ENCODE results near the gene B3GNT8. TPM values are rescaled to one million over a fixed set of nuclear protein-coding genes. Genes with fewer than 3 reads are reported as not detected.

B3GNT8 gene
- total RNA-seq, 2 experiments from 2014 or later, result 3.2 TPM

GRCh38 chr19:41405776-41406175 lies 21.4 kb downstream of the B3GNT8 start:
- no peaks in the 10 kb centered on the region for H3K36me3 Mint-ChIP-seq
- no peak for ATAC-seq
- CTCF ChIA-PET, result no interaction called here
- peaks cover 13% of the 10 kb centered on the region for H3K4me1 Mint-ChIP-seq
- no peak overlapping the region for H3K4me3 Mint-ChIP-seq
- H3K9me3 Mint-ChIP-seq (ENCODE audit: low read depth), result no peaks in the 10 kb centered on the region
- H3K27me3 Mint-ChIP-seq, result no peaks in the 10 kb centered on the region
- DNase-seq, result no peak
- no peak overlapping the region for H3K27ac Mint-ChIP-seq

- DNase-seq (no peak), ATAC-seq (no peak)
- Mint-ChIP-seq H3K27ac (no peak overlapping the region), H3K4me3 (no peak overlapping the region), H3K9me3 (ENCODE audit: low read depth) (no peaks in the 10 kb centered on the region), H3K36me3 (no peaks in the 10 kb centered on the region), H3K4me1 (peaks cover 17% of the 10 kb centered on the region), H3K27me3 (no peaks in the 10 kb centered on the region)
- CTCF ChIA-PET, result no interaction called here
Measured at GRCh38 chr19:41403181-41403970, 23.8 kb downstream of the B3GNT8 start.

- CTCF ChIA-PET, result no interaction called here
- H3K27ac Mint-ChIP-seq, result peak overlapping the region; percentile 33
Measured at GRCh38 chr19:41402010-41402409, 25.2 kb downstream of the B3GNT8 start.

GRCh38 chr19:41401483-41401882 lies 25.7 kb downstream of the B3GNT8 start:
- DNase-seq, result no peak
- H3K36me3 Mint-ChIP-seq, result no peaks in the 10 kb centered on the region
- ATAC-seq, result no peak
- H3K27me3 Mint-ChIP-seq, result no peaks in the 10 kb centered on the region
- no peak overlapping the region for H3K4me3 Mint-ChIP-seq
- peaks cover 25% of the 10 kb centered on the region for H3K4me1 Mint-ChIP-seq
- no peaks in the 10 kb centered on the region for H3K9me3 Mint-ChIP-seq (ENCODE audit: low read depth)
- CTCF ChIA-PET, result no interaction called here
- peak overlapping the region; percentile 41 for H3K27ac Mint-ChIP-seq

More at GRCh38 chr19:41402010-41402409, 25.2 kb downstream of the B3GNT8 start:
- Mint-ChIP-seq H3K27me3 (no peaks in the 10 kb centered on the region), H3K9me3 (ENCODE audit: low read depth) (no peaks in the 10 kb centered on the region), H3K4me1 (peaks cover 23% of the 10 kb centered on the region), H3K4me3 (no peak overlapping the region), H3K36me3 (no peaks in the 10 kb centered on the region)
- ATAC-seq (no peak), DNase-seq (no peak)

GRCh38 chr19:41399525-41399924 lies 27.6 kb downstream of the B3GNT8 start:
- Mint-ChIP-seq H3K4me3 (no peak overlapping the region), H3K36me3 (no peaks in the 10 kb centered on the region), H3K27ac (peak overlapping the region; percentile 50), H3K9me3 (ENCODE audit: low read depth) (no peaks in the 10 kb centered on the region), H3K4me1 (peaks cover 35% of the 10 kb centered on the region), H3K27me3 (no peaks in the 10 kb centered on the region)
- no peak for DNase-seq
- CTCF ChIA-PET, result interaction anchor here (1.3 kb wide), 1 partner anchor 11 kb away, joined by 3 read pairs; no protein-coding TSS in a partner anchor
- ATAC-seq, result no peak

GRCh38 chr19:41399091-41399490 lies 28.1 kb downstream of the B3GNT8 start:
- no peak for DNase-seq
- Mint-ChIP-seq H3K27me3 (no peaks in the 10 kb centered on the region), H3K4me1 (peaks cover 35% of the 10 kb centered on the region), H3K27ac (peak overlapping the region; percentile 4), H3K9me3 (ENCODE audit: low read depth) (no peaks in the 10 kb centered on the region), H3K4me3 (peak overlapping the region; percentile 97), H3K36me3 (no peaks in the 10 kb centered on the region)
- ATAC-seq, result no peak
- CTCF ChIA-PET, result interaction anchor here (1.2 to 1.3 kb wide), 2 partner anchors 11 to 195 kb away, joined by 3 read pairs; no protein-coding TSS in a partner anchor

- CTCF ChIA-PET, result interaction anchor here (1.2 to 1.3 kb wide), 3 partner anchors 10 to 194 kb away, joined by 3 read pairs; no protein-coding TSS in a partner anchor
- DNase-seq, result no peak
- H3K9me3 Mint-ChIP-seq (ENCODE audit: low read depth), result no peaks in the 10 kb centered on the region
- H3K4me3 Mint-ChIP-seq, result peak overlapping the region; percentile 97
- H3K36me3 Mint-ChIP-seq, result no peaks in the 10 kb centered on the region
- H3K27me3 Mint-ChIP-seq, result no peaks in the 10 kb centered on the region
- H3K27ac Mint-ChIP-seq, result peak overlapping the region; percentile 97
- no peak for ATAC-seq
- peaks cover 37% of the 10 kb centered on the region for H3K4me1 Mint-ChIP-seq
Measured at GRCh38 chr19:41398598-41398997, 28.6 kb downstream of the B3GNT8 start.

GRCh38 chr19:41398050-41398418 lies 29.1 kb downstream of the B3GNT8 start:
- H3K4me1 Mint-ChIP-seq, result peaks cover 37% of the 10 kb centered on the region
- ATAC-seq, result no peak

GRCh38 chr19:41397086-41398049 lies 29.8 kb downstream of the B3GNT8 start, which contains the start of the genes BCKDHA and EXOSC5:
BCKDHA (plus strand) TSS chr19:41397818; CDS start chr19:41397828, 10 bp downstream.
EXOSC5 (minus strand) TSS chr19:41397359; CDS start chr19:41397328, 31 bp downstream.
- H3K4me3 Mint-ChIP-seq, result peak within 1 kb of the TSS; percentile 97
- H3K9me3 Mint-ChIP-seq (ENCODE audit: low read depth), result no peaks in the 10 kb centered on the region
- CTCF ChIA-PET, result interaction anchor here (1.3 kb wide), 1 partner anchor 34 kb away, joined by 3 read pairs; no protein-coding TSS in a partner anchor
- peak; percentile 98 for ATAC-seq
- H3K4me1 Mint-ChIP-seq, result peaks cover 37% of the 10 kb centered on the region
- no peaks in the 10 kb centered on the region for H3K36me3 Mint-ChIP-seq
- peak; percentile 100 for DNase-seq
- peak within 1 kb of the TSS; percentile 97 for H3K27ac Mint-ChIP-seq
- no peaks in the 10 kb centered on the region for H3K27me3 Mint-ChIP-seq

More at GRCh38 chr19:41398050-41398418, 29.1 kb downstream of the B3GNT8 start:
- Mint-ChIP-seq H3K27me3 (no peaks in the 10 kb centered on the region), H3K27ac (peak overlapping the region; percentile 97), H3K36me3 (no peaks in the 10 kb centered on the region), H3K9me3 (ENCODE audit: low read depth) (no peaks in the 10 kb centered on the region), H3K4me3 (peak overlapping the region; percentile 97)
- CTCF ChIA-PET, result interaction anchor here (1.2 to 1.3 kb wide), 3 partner anchors 10 to 194 kb away, joined by 3 read pairs; no protein-coding TSS in a partner anchor
- DNase-seq, result no peak

- CTCF ChIA-PET, result no interaction called here
- Mint-ChIP-seq H3K27ac (no peak overlapping the region), H3K36me3 (peaks cover 6% of the 10 kb centered on the region), H3K27me3 (no peaks in the 10 kb centered on the region), H3K9me3 (ENCODE audit: low read depth) (no peaks in the 10 kb centered on the region), H3K4me3 (peak overlapping the region; percentile 6), H3K4me1 (peaks cover 34% of the 10 kb centered on the region)
- DNase-seq (no peak), ATAC-seq (no peak)
Measured at GRCh38 chr19:41395355-41395754, 31.8 kb downstream of the B3GNT8 start.

- H3K4me3 Mint-ChIP-seq, result no peak overlapping the region
- no peak overlapping the region for H3K27ac Mint-ChIP-seq
- no peaks in the 10 kb centered on the region for H3K9me3 Mint-ChIP-seq (ENCODE audit: low read depth)
- ATAC-seq, result no peak
- DNase-seq, result no peak
- H3K4me1 Mint-ChIP-seq, result peaks cover 16% of the 10 kb centered on the region
- CTCF ChIA-PET, result no interaction called here
- H3K36me3 Mint-ChIP-seq, result peaks cover 9% of the 10 kb centered on the region
- no peaks in the 10 kb centered on the region for H3K27me3 Mint-ChIP-seq
Measured at GRCh38 chr19:41392775-41393174, 34.4 kb downstream of the B3GNT8 start.

GRCh38 chr19:41391618-41392017 lies 35.6 kb downstream of the B3GNT8 start:
- Mint-ChIP-seq H3K4me3 (no peak overlapping the region), H3K27ac (no peak overlapping the region), H3K4me1 (peaks cover 14% of the 10 kb centered on the region), H3K27me3 (no peaks in the 10 kb centered on the region), H3K36me3 (peaks cover 9% of the 10 kb centered on the region), H3K9me3 (ENCODE audit: low read depth) (no peaks in the 10 kb centered on the region)
- CTCF ChIA-PET, result no interaction called here
- no peak for DNase-seq
- ATAC-seq, result no peak

- ATAC-seq (no peak), DNase-seq (no peak)
- CTCF ChIA-PET, result no interaction called here
- Mint-ChIP-seq H3K36me3 (peaks cover 8% of the 10 kb centered on the region), H3K27me3 (no peaks in the 10 kb centered on the region), H3K27ac (no peak overlapping the region), H3K9me3 (ENCODE audit: low read depth) (no peaks in the 10 kb centered on the region), H3K4me1 (no peaks in the 10 kb centered on the region), H3K4me3 (no peak overlapping the region)
Measured at GRCh38 chr19:41386442-41386841, 40.7 kb downstream of the B3GNT8 start.

Measured in activated CD8-positive, alpha-beta memory T cell treated with anti-CD3 and anti-CD28 coated beads, Interleukin-2, amount 10 ng/mL, durations not matched to agents 7 days and 5 days (primary cell).